NCI-H1105 (cell line): ENCODE results near the gene KCTD7.
A peak's percentile ranks its signal among the peaks of the same experiment; 100 is the strongest.
"Not testable (repeated sequence)": the region's sequence is repeated elsewhere in the genome, so short reads cannot be mapped to it uniquely, and the experiment has no call there.

ENCODE experiments used
- DNase-seq: peaks from one replicate; lab custom pipeline; 2025; lab: John Stamatoyannopoulos, UW

Gene KCTD7

GRCh38 chr7:66617295-66617694 is 11.4 kb upstream of the KCTD7 start:
- DNase-seq = no peak

DNA sequence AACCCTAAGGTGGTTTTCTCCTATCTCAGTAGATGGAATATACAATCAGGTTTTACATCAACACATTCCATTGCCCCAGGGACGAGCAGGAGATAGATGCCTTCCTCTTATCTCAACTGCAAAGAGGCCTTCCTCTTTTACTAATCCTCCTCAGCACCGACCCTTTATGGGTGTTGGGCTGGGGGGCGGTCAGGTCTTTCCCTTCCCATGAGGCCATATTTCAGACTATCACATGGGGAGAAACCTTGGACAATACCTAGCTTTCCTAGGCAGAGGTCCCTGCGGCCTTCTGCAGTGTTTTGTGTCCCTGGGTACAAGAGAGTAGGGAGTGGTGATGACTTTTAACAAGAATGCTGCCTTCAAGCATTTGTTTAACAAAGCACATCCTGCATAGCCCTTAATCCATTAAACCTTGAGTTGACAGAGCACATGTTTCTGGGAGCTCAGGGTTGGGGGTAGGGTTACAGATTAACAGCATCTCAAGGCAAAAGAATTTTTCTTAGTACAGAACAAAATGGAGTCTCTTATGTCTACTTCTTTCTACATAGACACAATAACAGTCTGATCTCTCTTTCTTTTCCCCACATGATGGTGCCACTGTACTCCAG is 9.2 kb upstream of the KCTD7 start:
- not testable (repeated sequence) for DNase-seq

GRCh38 chr7:66626331-66626934 is 2.2 kb upstream of the KCTD7 start:
- DNase-seq = no peak

DNA sequence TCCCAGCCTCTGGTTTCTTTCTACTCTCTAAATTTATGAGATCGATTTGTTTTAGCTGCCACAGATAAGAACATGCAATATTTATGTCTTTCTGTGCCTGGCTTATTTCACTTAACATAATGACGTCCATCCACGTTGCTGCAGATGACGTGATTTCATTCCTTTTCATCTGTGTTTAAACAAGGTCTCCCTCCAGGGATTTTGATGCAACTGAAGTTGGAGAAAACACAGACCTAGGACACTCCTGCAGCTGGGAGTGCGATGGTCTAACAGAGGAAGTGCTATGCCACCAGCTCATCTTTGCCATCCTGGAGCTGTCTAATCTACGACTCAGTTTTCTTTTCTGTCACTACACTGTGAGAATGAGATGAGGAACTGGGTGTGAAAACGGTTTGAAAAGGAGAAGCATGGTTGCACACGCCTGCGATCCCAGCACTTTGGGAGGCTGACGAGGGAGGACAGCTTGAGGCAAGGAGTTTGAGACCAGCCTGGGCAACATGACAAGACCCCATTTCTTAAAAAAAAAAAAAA is 1.5 kb upstream of the KCTD7 start:
- no peak for DNase-seq

DNA sequence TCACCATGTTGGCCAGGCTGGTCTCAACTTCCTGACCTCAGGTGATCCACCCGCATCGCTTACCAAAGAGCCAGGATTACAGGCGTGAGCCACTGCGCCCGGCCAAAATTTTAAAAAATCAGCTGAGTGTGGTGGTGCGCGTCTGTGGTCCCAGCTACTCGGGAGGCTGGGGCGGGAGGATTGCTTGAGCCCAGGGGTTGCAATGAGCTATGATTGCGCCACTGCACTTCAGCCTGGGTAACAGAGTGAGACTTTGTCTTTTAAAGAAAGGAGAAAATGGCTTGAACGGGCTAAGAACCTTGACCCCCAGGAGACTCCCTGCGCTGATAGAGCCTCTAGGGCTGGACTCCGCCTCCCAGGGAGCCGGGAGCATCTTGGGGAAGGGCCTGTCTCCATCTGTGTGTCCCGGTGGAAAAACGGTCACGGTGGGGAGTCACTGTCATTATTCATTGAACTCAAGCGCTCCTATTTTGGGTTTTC is 760 bp upstream of the KCTD7 start:
- DNase-seq = peak; percentile 33

- no peak for DNase-seq
Measured at GRCh38 chr7:66629222-66630062, 761 bp downstream of the KCTD7 start.

GRCh38 chr7:66630531-66630930 is 1.9 kb downstream of the KCTD7 start:
- DNase-seq = no peak

- DNase-seq = no peak
Measured at GRCh38 chr7:66631471-66631870, 2.8 kb downstream of the KCTD7 start.

DNA sequence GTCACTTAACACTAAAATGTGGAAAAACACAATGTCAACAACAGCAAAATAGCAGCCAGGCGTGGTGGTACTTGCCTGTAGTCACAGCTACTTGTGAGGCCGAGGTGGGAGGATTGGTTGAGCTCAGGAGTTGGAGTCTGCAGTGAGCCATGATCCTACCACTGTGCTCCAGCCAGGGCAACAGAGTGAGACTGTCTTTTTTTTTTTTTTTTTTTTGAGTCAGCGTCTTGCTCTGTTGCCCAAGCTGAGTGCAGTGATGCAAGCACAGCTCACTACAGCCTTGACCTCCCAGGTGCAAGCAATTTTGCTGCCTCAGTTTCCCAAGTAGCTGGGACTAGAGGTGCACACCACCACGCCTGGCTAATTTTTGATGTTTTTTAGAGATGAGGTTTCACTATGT is 6.1 kb downstream of the KCTD7 start:
- no peak for DNase-seq

GRCh38 chr7:66635322-66635981 is 6.8 kb downstream of the KCTD7 start:
- not testable (repeated sequence) for DNase-seq

DNA sequence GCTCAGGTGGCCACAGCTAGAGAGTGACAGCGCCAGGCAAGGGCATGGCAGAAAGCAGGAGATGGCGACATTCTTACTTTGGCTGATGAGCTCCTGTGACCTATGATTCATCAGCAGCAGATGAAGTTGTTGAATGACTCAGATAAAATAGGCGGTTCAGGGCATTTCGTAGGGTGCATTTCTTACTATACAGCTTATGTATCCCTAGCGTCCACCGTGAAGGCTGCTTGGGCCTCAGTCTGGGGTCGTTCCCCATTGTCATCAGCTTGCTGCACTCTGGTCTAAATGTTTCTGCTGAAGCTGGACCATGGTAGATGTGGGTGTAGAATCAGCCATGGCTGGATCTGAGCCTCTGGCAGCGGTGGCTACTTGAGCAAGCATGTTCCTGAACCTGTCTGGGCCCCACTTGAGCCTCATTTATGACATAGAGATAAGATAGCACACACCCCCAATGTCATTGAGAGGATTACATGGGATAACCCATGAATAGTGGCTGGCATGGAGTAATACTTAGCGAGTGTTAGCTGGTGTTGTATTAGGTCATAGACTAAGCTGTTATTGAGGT is 7.4 kb downstream of the KCTD7 start:
- DNase-seq = not testable (repeated sequence)

DNA sequence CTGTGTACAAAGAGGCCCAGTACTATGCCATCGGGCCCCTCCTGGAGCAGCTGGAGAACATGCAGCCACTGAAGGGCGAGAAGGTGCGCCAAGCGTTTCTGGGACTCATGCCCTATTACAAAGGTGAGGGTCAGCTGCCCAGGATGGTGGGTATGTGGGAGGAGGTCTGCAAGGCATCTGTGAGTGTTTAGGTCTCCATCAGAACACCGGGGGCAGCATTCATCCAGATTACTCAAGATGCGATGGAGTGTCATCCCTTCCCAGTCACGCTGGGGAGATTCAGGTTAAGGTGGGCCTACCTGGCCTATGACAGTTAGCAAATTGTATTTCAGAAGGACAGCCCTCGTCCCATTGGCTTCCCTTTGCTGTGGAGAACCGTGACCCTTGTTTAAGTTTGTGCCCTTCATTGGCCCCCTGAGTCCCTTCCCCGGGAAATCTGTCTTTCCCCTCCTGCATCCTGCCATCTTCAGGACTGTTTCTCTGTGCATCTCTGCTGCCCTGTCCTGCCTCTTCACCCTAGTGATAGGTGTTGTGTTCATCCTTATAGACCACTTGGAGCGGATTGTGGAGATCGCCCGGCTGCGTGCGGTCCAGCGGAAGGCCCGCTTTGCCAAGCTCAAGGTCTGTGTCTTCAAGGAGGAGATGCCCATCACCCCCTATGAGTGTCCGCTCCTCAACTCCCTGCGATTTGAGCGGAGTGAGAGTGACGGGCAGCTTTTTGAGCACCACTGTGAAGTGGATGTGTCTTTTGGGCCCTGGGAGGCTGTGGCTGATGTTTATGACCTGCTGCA is 9.8 kb downstream of the KCTD7 start:
- no peak for DNase-seq

GRCh38 chr7:66639773-66640172 is 11.1 kb downstream of the KCTD7 start:
- no peak for DNase-seq

DNA sequence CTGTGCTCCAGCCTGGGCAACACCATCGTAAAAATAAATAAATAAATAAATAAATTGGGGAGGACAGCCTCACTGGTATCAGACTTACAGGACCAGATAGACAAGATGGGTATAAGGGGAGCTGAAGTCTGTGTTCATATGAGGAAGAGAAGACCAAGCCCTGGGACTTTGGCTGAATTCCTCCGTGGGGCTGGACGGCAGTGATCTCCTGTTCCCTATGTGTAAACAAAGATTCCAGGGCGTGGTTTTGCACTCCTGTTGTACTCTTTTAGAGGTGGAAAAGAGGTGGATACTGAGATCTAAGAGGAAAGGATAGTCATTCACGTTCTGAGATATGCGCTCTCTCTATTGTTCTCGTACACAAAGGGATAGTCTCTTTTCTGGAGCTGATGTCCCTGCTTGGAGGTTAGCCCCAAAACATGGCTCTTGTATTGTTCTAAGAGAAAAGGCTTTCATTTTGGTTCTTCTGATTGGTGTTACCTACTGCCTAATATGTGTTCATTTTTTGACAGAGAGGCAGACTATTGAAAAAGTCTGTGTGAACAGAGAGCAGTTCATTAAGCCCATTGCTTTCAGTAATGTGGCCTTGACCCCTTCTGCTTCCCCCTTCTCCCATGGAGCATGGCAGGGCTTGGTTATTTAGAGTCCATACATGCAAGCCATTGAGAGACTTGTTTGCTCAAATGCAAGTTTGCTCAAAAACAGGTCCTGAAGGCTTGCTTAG is 12.3 kb downstream of the KCTD7 start:
- no peak for DNase-seq

- DNase-seq = no peak
Measured at GRCh38 chr7:66641526-66641871, 12.8 kb downstream of the KCTD7 start.

DNA sequence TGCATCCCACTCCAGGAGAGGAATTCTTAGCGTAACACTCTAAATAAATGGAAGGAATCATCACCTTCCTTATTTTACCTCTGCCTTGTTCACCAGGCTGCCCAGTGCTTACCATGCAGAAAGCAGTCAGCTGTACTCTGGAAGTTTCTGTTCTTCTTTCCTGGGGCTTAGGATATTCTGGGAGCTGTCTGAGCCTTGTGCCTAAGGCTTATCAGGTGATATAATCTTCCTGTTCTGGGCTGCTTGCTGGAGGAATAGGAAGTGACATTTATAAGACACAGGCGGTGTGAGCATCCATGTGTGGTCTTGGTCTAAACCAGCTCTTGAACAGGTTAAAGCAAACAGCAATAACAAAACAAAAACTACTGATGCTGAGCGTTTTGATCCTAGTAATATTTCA is 13.5 kb downstream of the KCTD7 start:
- DNase-seq = no peak

DNA sequence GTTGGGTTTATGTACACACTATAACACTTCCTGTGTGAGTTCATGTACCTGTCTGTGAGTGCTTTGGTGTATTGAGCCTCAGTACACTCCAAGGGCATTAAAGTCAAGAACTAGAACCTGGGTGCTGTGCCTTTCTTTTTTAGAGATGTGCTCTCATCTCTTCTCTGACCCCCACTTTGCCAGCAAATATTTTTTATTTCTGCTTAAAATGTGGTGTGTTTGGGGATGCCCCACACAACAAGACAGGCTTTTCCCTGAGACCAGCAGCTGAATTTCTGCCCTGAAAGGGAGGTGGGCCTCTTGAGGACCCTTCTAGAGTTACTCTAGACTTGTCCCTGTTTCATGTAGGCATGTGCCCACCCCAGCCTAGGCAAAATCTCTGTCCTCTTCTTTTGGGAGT is 14.3 kb downstream of the KCTD7 start:
- DNase-seq = no peak

DNA sequence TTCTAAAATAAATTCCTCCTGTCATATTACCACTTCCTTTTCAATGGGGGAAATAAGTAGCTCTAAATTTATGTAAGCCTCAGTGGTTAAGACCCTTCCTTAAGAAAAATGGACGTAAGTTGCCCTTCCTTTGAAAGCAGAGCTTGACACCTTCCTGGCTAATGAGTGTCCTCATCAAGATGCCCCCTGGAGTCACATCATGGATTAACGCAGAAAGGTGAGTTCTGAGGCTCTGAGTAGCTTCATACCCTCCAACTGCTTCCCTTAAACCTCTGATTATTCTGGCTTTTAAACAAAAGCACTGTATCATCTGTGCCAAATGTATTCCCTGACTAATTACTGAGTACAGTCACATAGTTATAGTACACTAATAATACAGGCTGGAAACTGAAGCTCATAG is 14.7 kb downstream of the KCTD7 start:
- DNase-seq = no peak

GRCh38 chr7:66651026-66651425 is 22.3 kb downstream of the KCTD7 start:
- not testable (repeated sequence) for DNase-seq

- not testable (repeated sequence) for DNase-seq
Measured at GRCh38 chr7:66653719-66654274, 25.1 kb downstream of the KCTD7 start.
